ENCODE measurements around the gene ELMO1. TPM values are rescaled to one million over a fixed set of nuclear protein-coding genes. Genes with fewer than 3 reads are reported as not detected.

The ELMO1 gene
- polyA plus RNA-seq, 1 donor (not counting 4 experiments of a cell fraction or from before 2014, with no cell fraction given) = not detected

- H3K36me3 ChIP-seq (ENCODE audit: control insufficient read depth in 2 of 2, extremely low read depth in 1 of 2, insufficient read depth in 2 of 2, low read length in 2 of 2) = no peaks in the 10 kb centered on the region
Measured at GRCh38 chr7:36820527-36821170, 628.0 kb downstream of the ELMO1 start.

GRCh38 chr7:36819639-36820038, 629.0 kb downstream of the ELMO1 start:
- Histone ChIP-seq H3K27me3 (ENCODE audit: control insufficient read depth, extremely low read depth, insufficient read depth, low read length) (no peaks in the 10 kb centered on the region), H3K9me3 (ENCODE audit: control insufficient read depth, low read depth, low read length) (no peaks in the 10 kb centered on the region), H3K9ac (ENCODE audit: control insufficient read depth, extremely low read depth, insufficient read depth, low read length) (no peak overlapping the region), H3K4me2 (ENCODE audit: control insufficient read depth, extremely low read depth, insufficient read depth, low read depth, low read length) (no peak overlapping the region), H3K9me1 (ENCODE audit: control insufficient read depth, extremely low read depth, insufficient read depth, low read length) (no peaks in the 10 kb centered on the region), H3K4me1 (ENCODE audit: control insufficient read depth, extremely low read depth, insufficient read depth, low read length) (peaks cover 15% of the 10 kb centered on the region), H3K4me3 (ENCODE audit: control insufficient read depth in 2 of 3, extremely low read depth in 1 of 3, insufficient read depth in 2 of 3, low read depth in 1 of 3, low read length in 3 of 3) (no peak overlapping the region), H2AFZ (ENCODE audit: control insufficient read depth, low read length) (no peak overlapping the region), H3K36me3 (ENCODE audit: control insufficient read depth in 2 of 2, extremely low read depth in 1 of 2, insufficient read depth in 2 of 2, low read length in 2 of 2) (no peaks in the 10 kb centered on the region), H4K20me1 (ENCODE audit: control insufficient read depth, extremely low read depth, insufficient read depth, low read length) (no peaks in the 10 kb centered on the region), H3K27ac (ENCODE audit: control insufficient read depth, insufficient read depth, low read length) (no peak overlapping the region), H3K79me2 (ENCODE audit: control insufficient read depth, insufficient read depth, low read length) (no peaks in the 10 kb centered on the region)
- dilution Hi-C loops (cut with MboI; ENCODE audit: extremely low pct_ligation_motif_present, low sequenced_read_pairs) = no loop called here
- FAIRE-seq (no peak), DNase-seq (ENCODE audit: low read depth, low spot score) (no peak)
- TF ChIP-seq CTCF (optimal IDR thresholded peaks at IDR 0.05 in 1 of 3, IDR thresholded peaks at IDR 0.05 in 1 of 3, conservative IDR thresholded peaks at IDR 0.05 in 1 of 3; ENCODE audit: extremely low read depth in 1 of 3, insufficient read depth in 2 of 3, low read length in 3 of 3) (no peak), EZH2 (IDR thresholded peaks at IDR 0.05; ENCODE audit: low read length) (no peak)

More at GRCh38 chr7:36820527-36821170, 628.0 kb downstream of the ELMO1 start:
- Histone ChIP-seq H2AFZ (ENCODE audit: control insufficient read depth, low read length) (no peak overlapping the region), H3K9me1 (ENCODE audit: control insufficient read depth, extremely low read depth, insufficient read depth, low read length) (no peaks in the 10 kb centered on the region), H3K4me3 (ENCODE audit: control insufficient read depth in 2 of 3, extremely low read depth in 1 of 3, insufficient read depth in 2 of 3, low read depth in 1 of 3, low read length in 3 of 3) (no peak overlapping the region), H3K9ac (ENCODE audit: control insufficient read depth, extremely low read depth, insufficient read depth, low read length) (no peak overlapping the region), H3K9me3 (ENCODE audit: control insufficient read depth, low read depth, low read length) (no peaks in the 10 kb centered on the region), H3K79me2 (ENCODE audit: control insufficient read depth, insufficient read depth, low read length) (no peaks in the 10 kb centered on the region), H3K27me3 (ENCODE audit: control insufficient read depth, extremely low read depth, insufficient read depth, low read length) (no peaks in the 10 kb centered on the region), H4K20me1 (ENCODE audit: control insufficient read depth, extremely low read depth, insufficient read depth, low read length) (no peaks in the 10 kb centered on the region), H3K4me2 (ENCODE audit: control insufficient read depth, extremely low read depth, insufficient read depth, low read depth, low read length) (peak overlapping the region; percentile 23), H3K27ac (ENCODE audit: control insufficient read depth, insufficient read depth, low read length) (peak overlapping the region; percentile 40), H3K4me1 (ENCODE audit: control insufficient read depth, extremely low read depth, insufficient read depth, low read length) (peaks cover 15% of the 10 kb centered on the region)
- peak; percentile 69 for FAIRE-seq
- dilution Hi-C loops (cut with MboI; ENCODE audit: extremely low pct_ligation_motif_present, low sequenced_read_pairs) = no loop called here
- TF ChIP-seq CTCF (optimal IDR thresholded peaks at IDR 0.05 in 1 of 3, IDR thresholded peaks at IDR 0.05 in 1 of 3, conservative IDR thresholded peaks at IDR 0.05 in 1 of 3; ENCODE audit: extremely low read depth in 1 of 3, insufficient read depth in 2 of 3, low read length in 3 of 3) (no peak), EZH2 (IDR thresholded peaks at IDR 0.05; ENCODE audit: low read length) (no peak)
- peak; percentile 72 for DNase-seq (ENCODE audit: low read depth, low spot score)

All from keratinocyte (primary cell).